H1 (cell line): ENCODE data around the gene TGFA.

ENCODE experiments used
- CBX5 ChIP-seq: fragments of 300-800, 300-1000 bp; sonication (generic); IDR thresholded peaks from 2 replicates; pipeline ENCODE4 v1.7.1; 2016; ENCODE audit warnings: antibody characterized with exemption, low read length, low read depth
- CHD1 ChIP-seq: IDR thresholded peaks from 2 replicates; pipeline ENCODE4 v1.6.1; 2012; ENCODE audit warnings: low read depth, low read length, improper control_type of control experiment
- CTCF ChIP-seq, 3 experiments: IDR thresholded peaks; 1 replicate in 2 of 3; 2 replicates in 1 of 3; pipeline versions ENCODE4 v1.5.1 to v1.6.1; 2011; ENCODE audit warnings: low read length in 3 of 3, mild to moderate bottlenecking in 3 of 3, inconsistent platforms in 2 of 3, low read depth in 1 of 3, moderate library complexity in 1 of 3; ENCODE audit not compliant: insufficient read depth in 1 of 3; ENCODE audit errors: control extremely low read depth in 1 of 3
- EP300 ChIP-seq, 2 experiments: IDR thresholded peaks; 1 replicate in 1 of 2; 2 replicates in 1 of 2; pipeline ENCODE4 v1.6.1; 2011 to 2012; ENCODE audit warnings: low read depth in 2 of 2, low read length in 2 of 2, mild to moderate bottlenecking in 2 of 2, borderline replicate concordance in 1 of 2, inconsistent platforms in 1 of 2, moderate library complexity in 1 of 2
- JUND ChIP-seq: IDR thresholded peaks from 2 replicates; pipeline ENCODE4 v1.6.1; 2011; ENCODE audit warnings: mild to moderate bottlenecking, improper control_type of control experiment, low read length
- KDM5A ChIP-seq: fragments of 200-600 bp; IDR thresholded peaks from 2 replicates; pipeline ENCODE4 v1.7.1; 2012; ENCODE audit warnings: mild to moderate bottlenecking, low read length, inconsistent platforms, mixed read lengths
- MAX ChIP-seq: IDR thresholded peaks from 2 replicates; pipeline ENCODE4 v1.6.1; 2012; ENCODE audit warnings: inconsistent platforms
- POLR2A ChIP-seq, 2 experiments: IDR thresholded peaks; 1 replicate in 1 of 2; 2 replicates in 1 of 2; pipeline ENCODE4 v1.6.1; 2011; ENCODE audit warnings: low read depth in 2 of 2, low read length in 2 of 2, mild to moderate bottlenecking in 2 of 2; ENCODE audit errors: control extremely low read depth in 1 of 2
- POLR2AphosphoS5 ChIP-seq: IDR thresholded peaks from 2 replicates; pipeline ENCODE4 v1.6.1; 2011; ENCODE audit warnings: low read depth, low read length
- POU5F1 ChIP-seq: IDR thresholded peaks from 2 replicates; pipeline ENCODE4 v1.6.1; 2011; ENCODE audit warnings: low read depth, mild to moderate bottlenecking, low read length, moderate library complexity
- RBBP5 ChIP-seq: IDR thresholded peaks from 2 replicates; pipeline ENCODE4 v1.7.1; 2012; ENCODE audit warnings: low read depth, mild to moderate bottlenecking, inconsistent platforms, low read length, moderate library complexity, borderline replicate concordance
- RFX5 ChIP-seq: IDR thresholded peaks from 2 replicates; pipeline ENCODE4 v1.6.1; 2011; ENCODE audit warnings: low read depth, low read length, improper control_type of control experiment, borderline replicate concordance
- USF2 ChIP-seq: IDR thresholded peaks from 2 replicates; pipeline ENCODE4 v1.6.1; 2011; ENCODE audit warnings: low read length, improper control_type of control experiment

- TF ChIP-seq POLR2A (IDR thresholded peaks at IDR 0.05; ENCODE audit: control extremely low read depth in 1 of 2, low read depth in 2 of 2, low read length in 2 of 2) (no peak), CTCF (IDR thresholded peaks at IDR 0.05; ENCODE audit: control extremely low read depth in 1 of 3, insufficient read depth in 1 of 3, low read depth in 1 of 3, low read length in 3 of 3) (no peak), MAX (no peak), POU5F1 (no peak), CBX5 (no peak), KDM5A (no peak), RFX5 (no peak), CHD1 (no peak), EP300 (IDR thresholded peaks at IDR 0.05; ENCODE audit: borderline replicate concordance in 1 of 2, low read depth in 2 of 2, low read length in 2 of 2) (no peak), USF2 (no peak), JUND (no peak), POLR2AphosphoS5 (no peak), RBBP5 (no peak)
These were observed 80.4 kb downstream of the TGFA start for GRCh38 chr2:70473101-70473722.
